Placental pericyte (primary cell): Measurements from ENCODE around the gene HTR7. TPM values are rescaled to one million over a fixed set of nuclear protein-coding genes. Genes with fewer than 3 reads are reported as not detected.

Experiments
- small RNA-seq: library from RNA; depleted of rRNA; stranded (forward); fragments of <200 nt; gene quantifications from one replicate; pipeline ENCODE3, GENCODE V24; 2012; ENCODE audit warnings: low replicate concordance
- total RNA-seq: library from RNA; depleted of rRNA; stranded (reverse); fragments of >200 nt; gene quantifications from 2 replicates; pipeline ENCODE4 v1.2.3, GENCODE V29; 2012

HTR7 gene
- 13.5 and 18.2 TPM in 2 replicates for total RNA-seq

GRCh38 chr10:90857635-90858460, at the start of gene HTR7:
TSS of gene HTR7 (minus strand) at chr10:90858039. CDS start at chr10:90857671, 368 bp downstream.

GRCh38 chr10:90871766-90872647, 14.2 kb upstream of the HTR7 start, which contains the start of gene RPP30:
TSS of gene RPP30 (plus strand) at chr10:90871974. CDS start at chr10:90871987, 13 bp downstream.

Small RNA genes within 50 kb of the gene (small RNA-seq; reads per million reads assigned to genes)
- gene RF00019, result not detected

Other genes starting within 250 kb of the HTR7 start
- gene RPP30, start 13.9 kb upstream of the HTR7 start, total RNA-seq, result 20.6 and 53.1 TPM in 2 replicates
- gene ANKRD1, start 63.0 kb upstream of the HTR7 start, total RNA-seq, result 7.0 and 12.9 TPM in 2 replicates